Skin epidermis (tissue), 12 donors: ENCODE data around the gene BCR.

Source experiments
- H3K27ac ChIP-seq, 21 experiments: fragments of 200-600 bp; sonication (generic) in 11 of 21; one replicate each; pipeline ENCODE4 v1.5.0; 2020; ENCODE audit warnings: mild to moderate bottlenecking in 3 of 21, inconsistent platforms in 2 of 21, moderate library complexity in 2 of 21
- H3K4me3 ChIP-seq, 7 experiments: fragments of 200-600 bp; sonication (generic) in 2 of 7; one replicate each; pipeline ENCODE4 v1.5.0; 2020; ENCODE audit warnings: inconsistent platforms in 2 of 7, mild to moderate bottlenecking in 2 of 7, moderate library complexity in 1 of 7

The BCR gene

GRCh38 chr22:23166841-23167616 is 13.3 kb upstream of the BCR start:
- no peak overlapping the region for H3K27ac ChIP-seq

DNA sequence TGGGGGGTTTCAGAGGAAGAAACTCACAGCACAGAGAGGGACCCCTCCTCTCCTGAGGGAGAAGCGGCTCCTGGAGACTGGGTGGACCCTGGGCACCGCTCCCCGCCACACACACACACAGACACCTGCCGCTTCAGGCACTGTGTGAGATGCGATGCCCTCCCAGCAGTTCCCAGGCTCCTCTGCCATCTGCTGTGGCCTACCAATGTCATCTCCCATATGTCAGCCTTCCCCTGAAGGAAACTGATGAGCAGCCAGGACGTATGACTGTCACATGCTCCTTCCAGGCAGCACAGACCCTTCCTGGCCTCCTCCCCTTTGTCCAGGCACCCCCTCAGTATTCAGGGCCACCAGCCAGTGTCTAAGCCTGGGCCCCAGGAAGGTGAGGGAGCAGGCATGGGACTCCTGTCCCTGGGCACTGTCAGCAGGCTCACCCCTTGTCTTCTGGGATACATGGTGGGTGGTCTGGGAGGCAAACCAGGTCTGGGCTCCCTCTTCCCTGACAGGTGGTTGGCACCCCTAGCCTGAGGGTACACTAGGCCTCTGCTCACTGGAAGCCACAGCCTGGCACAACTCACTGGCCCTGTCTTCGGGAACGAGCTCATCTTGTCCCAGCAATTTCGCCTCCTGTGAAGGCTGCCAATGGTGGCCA is 11.8 kb upstream of the BCR start:
- H3K4me3 ChIP-seq: no peak overlapping the region
- H3K27ac ChIP-seq: no peak overlapping the region

More at GRCh38 chr22:23166841-23167616, 13.3 kb upstream of the BCR start:
- H3K4me3 ChIP-seq: no peak overlapping the region

GRCh38 chr22:23169043-23169406 is 11.3 kb upstream of the BCR start:
- H3K27ac ChIP-seq: no peak overlapping the region
- H3K4me3 ChIP-seq: no peak overlapping the region

GRCh38 chr22:23175817-23176644 is 4.3 kb upstream of the BCR start:
- Histone ChIP-seq H3K4me3 (no peak overlapping the region), H3K27ac (peak overlapping the region in 1 of 21 experiments; percentile 56)

DNA sequence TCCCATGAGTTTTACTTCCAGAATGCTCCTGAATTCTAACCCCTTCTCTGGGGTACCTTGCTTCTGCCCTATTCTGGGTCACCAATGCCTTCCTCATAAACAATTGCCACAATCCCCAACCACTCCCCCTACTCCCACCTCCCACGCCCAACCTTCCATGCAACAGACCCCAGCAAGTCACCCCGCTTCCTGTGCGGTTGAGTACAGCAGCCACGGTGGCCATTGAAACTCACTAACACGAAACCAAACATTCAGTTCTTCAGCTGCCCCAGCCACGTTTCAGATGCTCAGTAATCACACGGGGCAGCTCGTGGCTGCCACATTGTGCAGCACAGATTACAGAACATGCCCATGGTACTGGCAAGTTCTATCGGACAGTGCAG is 3.7 kb upstream of the BCR start:
- peak overlapping the region in 1 of 21 experiments; percentile 34 for H3K27ac ChIP-seq
- no peak overlapping the region for H3K4me3 ChIP-seq

DNA sequence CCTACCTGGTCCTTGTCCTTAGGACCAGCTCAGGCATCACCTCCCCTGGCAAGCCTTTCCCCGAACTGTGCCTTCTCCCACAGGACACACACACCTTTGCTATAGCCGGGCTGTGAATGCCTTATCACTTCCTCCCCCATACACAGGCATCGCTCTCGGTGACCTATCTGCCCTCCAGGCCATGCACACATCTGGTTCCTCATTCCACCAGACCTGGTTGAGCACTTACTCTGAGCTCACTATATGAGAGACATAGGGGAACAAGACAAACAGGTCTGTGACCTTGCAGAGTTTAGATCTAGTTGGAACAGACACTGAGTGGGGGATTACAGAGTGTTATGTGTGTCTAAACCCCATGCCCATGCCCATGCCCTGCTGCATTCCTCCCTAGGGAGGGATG is 3.1 kb upstream of the BCR start:
- Histone ChIP-seq H3K27ac (peak overlapping the region in 1 of 21 experiments; percentile 34), H3K4me3 (no peak overlapping the region)

GRCh38 chr22:23178512-23179254 is 1.6 kb upstream of the BCR start:
- peak overlapping the region in 15 of 21 experiments; percentile 11 to 88 (median 60) for H3K27ac ChIP-seq
- no peak overlapping the region for H3K4me3 ChIP-seq

DNA sequence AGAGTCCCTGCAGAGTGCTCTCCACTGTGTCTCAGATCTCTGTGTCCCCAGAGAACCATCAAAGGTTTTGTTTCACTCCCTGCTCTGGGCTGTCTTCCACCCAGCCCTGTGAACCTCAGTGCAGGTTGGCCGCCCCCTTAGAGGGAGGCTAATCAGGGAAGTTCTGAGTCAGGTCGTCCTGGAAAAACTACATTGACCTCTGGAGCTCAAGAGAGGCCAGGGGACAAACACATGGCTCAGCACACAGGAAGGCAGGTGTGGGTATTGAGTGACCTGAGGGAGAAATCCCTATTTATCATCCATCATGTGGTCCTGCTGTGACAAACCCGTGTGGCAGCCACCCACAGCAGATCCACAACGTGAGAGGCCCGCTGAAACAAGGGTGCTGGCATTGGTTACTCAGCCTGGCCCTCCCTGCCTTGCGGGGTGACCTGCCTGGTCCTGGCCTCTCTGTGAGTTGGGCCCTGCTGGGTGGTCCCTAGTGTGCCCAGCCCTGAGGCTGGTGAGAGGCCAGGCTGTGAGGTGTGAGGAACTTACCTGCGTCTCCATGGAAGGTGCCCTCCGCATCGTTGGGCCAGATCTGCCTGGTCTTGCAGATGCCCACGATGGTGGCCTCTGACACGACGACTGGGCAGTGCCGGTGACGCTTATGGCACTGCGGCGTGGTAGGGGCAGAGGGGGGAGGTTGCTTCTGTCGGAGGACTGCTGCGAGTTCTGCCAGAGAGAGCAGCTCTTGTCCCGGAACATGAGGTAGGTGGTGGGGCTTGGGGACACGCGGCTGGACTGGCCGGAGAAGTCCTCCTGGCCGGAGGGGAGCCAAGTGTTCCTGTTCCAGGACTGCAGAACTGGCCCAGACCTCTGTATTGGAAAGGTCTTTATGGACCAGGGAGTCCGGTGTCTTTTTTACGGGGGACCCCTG is 669 bp upstream of the BCR start:
- Histone ChIP-seq H3K4me3 (peak overlapping the region; percentile 31 to 63 (median 54)), H3K27ac (peak overlapping the region in 18 of 21 experiments; percentile 13 to 88 (median 74))

- Histone ChIP-seq H3K4me3 (peak overlapping the region; percentile 41 to 63 (median 55)), H3K27ac (peak overlapping the region in 20 of 21 experiments; percentile 34 to 86 (median 72))
Observed at GRCh38 chr22:23180893-23181720, 798 bp downstream of the BCR start.

DNA sequence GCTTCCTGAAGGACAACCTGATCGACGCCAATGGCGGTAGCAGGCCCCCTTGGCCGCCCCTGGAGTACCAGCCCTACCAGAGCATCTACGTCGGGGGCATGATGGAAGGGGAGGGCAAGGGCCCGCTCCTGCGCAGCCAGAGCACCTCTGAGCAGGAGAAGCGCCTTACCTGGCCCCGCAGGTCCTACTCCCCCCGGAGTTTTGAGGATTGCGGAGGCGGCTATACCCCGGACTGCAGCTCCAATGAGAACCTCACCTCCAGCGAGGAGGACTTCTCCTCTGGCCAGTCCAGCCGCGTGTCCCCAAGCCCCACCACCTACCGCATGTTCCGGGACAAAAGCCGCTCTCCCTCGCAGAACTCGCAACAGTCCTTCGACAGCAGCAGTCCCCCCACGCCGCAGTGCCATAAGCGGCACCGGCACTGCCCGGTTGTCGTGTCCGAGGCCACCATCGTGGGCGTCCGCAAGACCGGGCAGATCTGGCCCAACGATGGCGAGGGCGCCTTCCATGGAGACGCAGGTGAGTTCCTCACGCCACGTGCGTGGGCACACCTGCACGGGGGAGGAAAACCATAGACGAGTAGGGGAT is 1.5 kb downstream of the BCR start:
- peak overlapping the region in 19 of 21 experiments; percentile 34 to 86 (median 72) for H3K27ac ChIP-seq
- peak overlapping the region; percentile 41 to 63 (median 55) for H3K4me3 ChIP-seq

GRCh38 chr22:23182309-23183060 is 2.2 kb downstream of the BCR start:
- Histone ChIP-seq H3K27ac (peak overlapping the region in 19 of 21 experiments; percentile 36 to 86 (median 72)), H3K4me3 (peak overlapping the region; percentile 41 to 63 (median 55))

DNA sequence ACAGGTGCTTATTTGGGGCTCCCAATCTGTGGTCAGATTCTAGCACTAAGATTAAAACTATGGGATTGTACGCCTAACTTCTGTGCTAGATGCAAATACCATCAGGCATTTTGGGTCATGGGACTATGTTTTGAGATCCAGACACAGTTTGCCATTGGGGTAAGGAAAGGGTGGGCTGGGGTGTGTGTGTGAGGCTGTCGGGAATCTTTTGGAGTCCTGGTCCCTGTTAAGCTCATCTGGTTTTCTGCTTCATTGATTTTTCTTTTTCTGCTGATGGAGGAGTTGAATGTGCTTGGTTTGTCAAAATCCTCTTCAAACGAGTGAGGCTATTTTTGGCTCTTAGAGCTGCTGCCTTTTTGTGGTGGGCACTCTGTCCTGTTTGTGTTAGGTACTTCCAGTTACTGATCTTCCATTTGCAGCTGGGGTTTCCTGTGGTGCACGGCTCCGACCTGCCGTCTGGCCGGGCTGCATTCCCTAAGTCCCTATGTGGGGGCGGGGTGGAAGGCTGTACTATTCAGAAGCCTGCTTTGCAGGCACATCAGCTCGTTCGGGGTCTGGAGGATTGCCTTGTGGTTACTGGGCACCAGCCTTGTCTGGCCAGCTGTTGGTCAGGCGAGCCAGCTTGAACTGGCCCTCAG is 2.9 kb downstream of the BCR start:
- peak overlapping the region in 18 of 21 experiments; percentile 13 to 86 (median 70) for H3K27ac ChIP-seq
- H3K4me3 ChIP-seq: peak overlapping the region; percentile 41 to 63 (median 55)

GRCh38 chr22:23184100-23184763 is 3.9 kb downstream of the BCR start:
- peak overlapping the region in 3 of 7 experiments; percentile 46 to 60 (median 60) for H3K4me3 ChIP-seq
- peak overlapping the region in 6 of 21 experiments; percentile 3 to 77 (median 36) for H3K27ac ChIP-seq

DNA sequence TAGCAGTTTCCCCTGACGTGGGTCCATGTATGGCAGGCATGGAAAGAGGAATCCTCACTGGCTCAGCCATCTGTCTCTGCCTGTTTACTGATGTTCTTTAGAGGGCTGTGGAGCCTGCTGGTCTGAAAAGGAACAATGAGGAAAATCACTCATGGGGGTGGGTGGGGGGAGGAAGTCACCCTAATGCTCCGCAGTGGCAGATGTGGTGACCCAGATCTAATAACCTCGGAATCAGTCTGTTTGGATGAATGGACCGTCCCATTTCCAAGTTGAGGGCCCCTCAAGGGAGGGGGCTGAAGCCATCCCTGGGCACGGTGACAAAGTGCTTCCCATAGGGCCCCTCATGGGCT is 4.4 kb downstream of the BCR start:
- H3K27ac ChIP-seq: peak overlapping the region in 4 of 21 experiments; percentile 3 to 49 (median 14)
- peak overlapping the region in 1 of 7 experiments; percentile 1 for H3K4me3 ChIP-seq

DNA sequence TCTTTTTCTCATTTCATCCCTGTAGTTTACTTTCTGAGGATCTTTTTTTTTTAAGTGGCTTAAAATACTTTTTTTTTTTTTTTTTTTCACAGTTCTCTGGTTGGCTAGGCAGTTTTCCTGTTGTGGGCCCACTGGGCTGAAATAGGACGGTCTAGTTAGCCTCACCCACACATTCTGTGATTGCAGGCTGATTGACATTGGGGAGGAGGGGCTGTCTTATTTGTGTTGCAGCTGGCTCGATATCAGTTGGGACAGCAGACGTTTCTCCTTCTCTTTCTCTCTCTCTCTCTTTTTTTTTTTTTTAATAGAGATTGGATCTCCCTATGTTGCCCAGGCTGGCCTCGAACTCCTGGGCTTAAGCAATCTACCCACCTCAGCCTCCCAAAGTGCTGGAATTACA is 6.9 kb downstream of the BCR start:
- Histone ChIP-seq H3K4me3 (no peak overlapping the region), H3K27ac (peak overlapping the region in 1 of 21 experiments; percentile 51)
